GM19467 (cell line): ENCODE results near the gene EHD4.

Experiments
- ATAC-seq: cut with Tn5 transposase; IDR thresholded peaks from one replicate; pipeline ENCODE4 v1.9.1; 2021; ENCODE audit warnings: mild to moderate bottlenecking, moderate library complexity; ENCODE audit not compliant: unreplicated experiment

The EHD4 gene

GRCh38 chr15:41866263-41866703 is 106.1 kb downstream of the EHD4 start:
- ATAC-seq, result no peak

DNA sequence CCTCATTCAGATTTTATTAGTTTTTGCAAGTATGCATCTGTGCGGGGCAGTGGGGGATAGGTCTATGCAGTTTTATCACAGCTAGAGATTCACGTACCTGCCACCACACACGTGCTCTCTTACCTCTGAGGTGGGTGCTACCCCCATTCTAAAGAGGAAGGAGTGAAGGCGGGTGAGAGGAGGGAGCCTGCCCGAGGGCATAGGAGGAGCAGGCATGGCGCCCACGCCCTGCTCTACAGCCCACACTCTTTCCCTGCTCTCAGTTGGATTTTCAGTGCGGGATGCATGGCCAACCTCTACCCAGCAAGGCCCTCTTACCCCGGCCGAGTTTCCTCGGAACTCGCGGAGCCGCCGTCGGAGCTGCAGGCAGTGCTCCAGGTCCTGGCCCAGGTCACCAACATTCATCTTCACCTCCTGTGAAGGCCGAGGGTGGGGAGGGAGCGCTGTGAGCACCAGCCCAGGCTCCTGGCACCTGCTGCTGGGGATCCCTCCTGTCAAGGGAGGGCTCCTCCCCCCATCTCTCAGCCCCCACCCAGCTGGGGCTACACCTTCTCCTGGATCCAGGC is 106.8 kb downstream of the EHD4 start:
- no peak for ATAC-seq

DNA sequence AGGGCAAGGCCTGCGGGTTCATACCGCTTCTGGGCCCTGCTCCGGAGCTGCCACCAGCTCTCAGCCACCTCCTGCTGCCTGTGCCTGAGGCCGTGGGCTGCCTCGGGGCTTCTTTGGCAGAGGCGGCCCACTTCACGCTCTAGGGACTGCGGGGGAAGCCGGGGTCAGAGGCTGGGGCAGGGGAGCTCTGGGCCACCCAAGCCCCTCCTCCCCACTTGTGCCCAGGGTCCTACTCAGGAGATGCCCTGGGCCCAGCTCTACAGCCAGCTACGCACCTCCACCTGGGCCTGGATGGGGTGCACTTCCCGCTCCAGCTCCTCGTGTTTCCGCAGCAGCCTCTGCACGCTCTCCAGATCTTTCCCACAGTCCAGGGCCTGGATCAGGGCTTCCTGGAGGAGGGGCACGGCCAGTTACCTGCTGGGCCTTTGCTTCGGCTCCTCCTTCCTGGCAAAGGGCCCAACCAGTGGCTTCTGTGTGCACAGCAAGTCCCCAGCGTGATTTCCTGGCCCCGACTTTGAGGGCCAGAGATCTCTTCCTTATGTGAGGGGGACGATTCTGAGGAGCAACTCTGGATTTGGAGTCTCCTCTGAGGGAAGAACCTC is 109.7 kb downstream of the EHD4 start:
- ATAC-seq, result no peak

DNA sequence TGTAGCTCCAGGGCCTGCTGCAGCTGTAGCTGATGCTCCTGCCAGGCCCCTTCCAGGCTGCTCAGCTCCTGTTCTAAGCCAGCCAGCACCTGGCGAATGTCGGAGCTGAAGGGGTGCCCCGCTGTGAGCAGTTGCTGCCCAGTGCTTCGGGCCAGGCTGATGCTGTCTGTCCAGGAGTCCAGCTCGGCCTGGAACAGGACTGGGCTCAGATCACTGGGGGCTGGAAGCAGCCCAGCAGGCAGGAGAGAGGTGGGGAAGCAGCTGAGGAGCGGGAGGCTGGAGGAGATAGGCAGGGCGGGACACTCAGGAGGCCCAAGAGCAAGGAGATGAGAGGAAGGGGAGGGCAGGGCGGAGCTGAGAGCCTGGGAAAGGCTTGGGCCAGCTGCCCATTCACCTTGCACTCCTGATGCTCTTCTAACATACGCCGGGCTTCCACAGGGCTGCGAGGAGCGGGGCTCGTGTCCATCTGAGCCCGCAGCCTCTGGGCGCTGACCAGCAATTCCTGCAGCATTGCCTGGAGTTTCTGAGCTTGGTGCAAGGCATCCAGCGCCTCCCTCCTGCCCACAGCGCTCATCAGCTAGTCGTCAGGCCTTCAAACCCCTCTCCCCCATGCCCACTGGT is 110.5 kb downstream of the EHD4 start:
- no peak for ATAC-seq

- ATAC-seq, result no peak
Observed at GRCh38 chr15:41860049-41860828, 112.1 kb downstream of the EHD4 start.

DNA sequence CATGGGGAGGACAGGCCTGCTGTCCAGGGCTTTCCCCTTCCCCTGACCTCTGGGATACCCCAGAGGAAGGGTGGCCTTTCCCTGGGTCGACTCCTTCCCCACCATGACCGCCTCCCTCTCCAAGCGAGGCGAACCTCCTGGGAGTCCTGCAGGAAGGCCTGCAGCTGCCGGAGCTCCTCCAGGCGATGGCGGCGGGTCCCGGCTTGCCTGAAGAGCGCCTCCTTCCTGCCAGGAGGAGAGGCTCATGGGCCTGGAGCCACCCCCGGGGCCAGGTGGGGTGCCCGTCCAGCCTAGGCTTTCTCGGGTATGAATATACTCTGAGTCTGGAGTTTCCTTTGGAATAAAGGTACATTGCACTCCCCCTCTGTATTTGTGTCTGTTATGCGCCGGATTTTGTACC is 113.6 kb downstream of the EHD4 start:
- no peak for ATAC-seq

DNA sequence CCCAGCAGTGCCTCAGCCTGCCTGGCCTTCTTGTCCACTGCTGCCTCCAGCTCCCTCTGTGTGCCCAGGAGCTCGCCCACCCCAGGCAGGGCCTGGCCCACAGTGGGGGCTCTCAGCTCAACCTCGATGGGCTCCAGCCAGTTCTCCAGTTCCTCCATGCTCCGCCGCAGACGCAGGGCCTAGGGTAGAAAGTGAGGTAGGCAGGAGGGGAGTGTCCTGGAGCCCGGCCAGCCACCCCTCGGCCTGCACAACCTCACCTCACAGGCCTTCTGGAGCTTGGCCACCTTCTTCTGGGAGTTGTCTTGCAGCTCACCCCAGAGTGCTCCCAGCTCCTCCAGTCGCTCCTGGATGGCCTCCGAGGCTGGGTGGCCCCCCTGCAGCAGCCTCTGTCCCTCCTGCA is 115.0 kb downstream of the EHD4 start:
- ATAC-seq, result no peak

DNA sequence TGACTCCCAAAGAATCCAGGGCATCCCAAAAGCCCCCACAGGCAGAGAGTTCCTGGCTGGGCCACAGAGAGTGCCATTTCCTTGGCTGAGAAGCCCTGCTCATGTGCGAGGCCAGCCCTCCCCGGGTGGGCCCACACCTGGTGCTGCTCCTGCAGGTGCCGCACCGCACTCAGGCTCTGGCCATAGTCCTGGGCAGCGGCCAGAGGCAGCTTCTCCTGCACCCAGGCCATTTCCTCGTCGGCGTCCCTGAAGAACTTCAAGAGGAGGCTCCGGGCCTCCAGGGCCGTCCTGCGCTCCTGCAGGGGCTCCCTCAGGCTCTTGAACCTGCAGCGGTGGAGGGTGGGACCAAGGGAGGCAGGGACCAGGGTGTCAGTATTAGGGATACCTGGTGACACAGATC is 115.6 kb downstream of the EHD4 start:
- no peak for ATAC-seq

DNA sequence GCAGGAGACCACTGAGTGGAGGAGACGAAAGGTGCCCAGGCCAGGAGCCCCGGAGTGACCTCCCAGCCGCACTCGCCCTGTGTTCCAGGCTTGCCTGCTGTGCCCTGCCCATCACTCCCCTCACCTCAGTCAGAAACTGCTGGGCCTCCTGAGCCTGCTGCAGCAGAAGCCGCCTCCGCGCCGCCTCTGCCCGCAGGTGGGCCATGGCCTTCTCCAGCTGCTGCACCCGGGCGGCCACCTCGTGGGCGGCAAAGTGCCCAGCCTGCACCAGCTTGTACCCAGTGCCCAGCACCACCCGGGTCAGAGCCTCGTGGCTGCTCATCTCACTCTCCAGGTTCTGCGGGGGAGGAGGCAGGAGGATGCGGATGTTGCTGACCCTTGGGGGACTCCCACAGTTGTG is 116.1 kb downstream of the EHD4 start:
- ATAC-seq, result no peak

- no peak for ATAC-seq
Observed at GRCh38 chr15:41855261-41855961, 116.9 kb downstream of the EHD4 start.

DNA sequence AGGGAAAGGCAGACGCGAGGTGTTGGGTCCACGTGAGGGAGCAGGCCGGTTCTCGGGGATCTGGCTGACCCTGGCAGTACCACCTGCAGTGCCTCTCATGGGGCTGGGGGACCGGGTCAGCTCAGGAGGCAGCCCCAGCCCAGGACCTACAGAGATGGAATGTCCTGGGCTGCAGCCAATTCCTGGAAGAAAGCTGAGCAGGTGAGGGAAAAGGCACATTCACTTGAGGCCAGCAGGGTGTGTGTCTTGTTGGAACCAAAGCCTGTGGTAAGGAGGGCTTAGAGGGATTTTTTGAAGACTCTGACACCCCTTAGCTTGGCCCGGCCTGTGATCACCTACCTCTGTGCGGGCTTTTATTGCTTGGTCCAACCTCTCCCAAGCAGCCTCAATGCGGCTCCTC is 117.9 kb downstream of the EHD4 start:
- no peak for ATAC-seq

DNA sequence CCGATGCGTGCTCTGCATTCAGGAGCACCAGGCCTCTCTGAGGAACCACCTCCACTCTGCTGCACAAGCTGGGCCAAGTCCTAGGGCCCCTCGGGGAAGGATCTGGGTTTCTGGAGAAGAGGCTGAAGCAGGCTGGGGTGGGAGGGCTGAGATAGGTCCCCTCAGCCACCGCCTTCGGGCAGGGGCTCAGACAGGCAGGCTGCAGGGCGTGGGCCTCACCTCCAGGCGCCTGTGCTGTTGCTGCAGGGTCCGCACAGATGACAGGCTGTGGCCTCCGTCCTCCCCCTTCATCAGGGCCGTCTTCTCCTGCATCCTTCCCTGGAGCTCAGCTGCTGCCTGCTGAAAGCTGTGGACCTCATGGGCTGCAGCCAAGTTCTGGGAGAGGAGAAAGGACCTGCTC is 118.5 kb downstream of the EHD4 start:
- no peak for ATAC-seq

DNA sequence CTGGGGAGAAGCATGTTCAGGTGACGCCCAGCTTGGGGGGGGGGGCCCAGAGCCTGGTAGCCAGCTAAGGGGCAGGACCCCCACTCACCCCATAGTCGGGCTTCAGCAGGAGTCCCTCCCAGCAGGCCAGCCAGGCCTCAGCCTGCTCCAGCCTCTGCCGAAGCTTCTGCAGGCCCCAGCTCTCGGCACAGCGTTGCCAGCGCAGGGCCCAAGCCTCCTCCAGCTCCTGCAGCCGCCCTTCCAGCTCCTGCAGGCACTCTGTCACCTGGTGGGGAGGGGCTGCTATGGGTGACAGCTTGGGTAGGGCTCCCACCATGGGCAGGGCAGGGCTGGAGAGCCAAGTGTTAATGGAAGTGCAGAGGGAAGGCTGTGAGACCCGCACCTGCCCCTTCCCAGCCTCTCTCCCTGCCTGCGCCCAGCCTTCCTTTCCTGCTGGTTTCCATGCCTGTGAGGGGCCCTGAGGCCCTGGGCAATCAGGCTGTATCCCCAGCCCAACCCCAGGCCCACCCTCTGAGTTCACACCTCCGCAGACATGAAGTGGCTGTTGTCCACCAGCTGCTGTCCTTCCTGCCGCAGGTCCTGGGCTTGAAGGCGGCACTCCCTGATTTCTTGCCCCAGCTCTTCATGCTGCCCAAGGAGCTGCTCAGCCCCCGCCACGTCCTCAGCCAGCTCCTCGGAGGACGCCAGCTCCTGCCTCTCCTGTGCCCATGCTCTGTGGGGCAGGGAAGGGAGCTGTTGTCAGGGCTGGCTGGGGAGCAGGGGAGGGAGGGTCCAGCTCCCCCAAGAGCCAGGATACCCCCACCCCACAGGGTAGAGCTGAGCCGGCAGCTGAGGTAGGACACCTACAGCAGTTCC is 119.4 kb downstream of the EHD4 start:
- ATAC-seq, result no peak

- no peak for ATAC-seq
Observed at GRCh38 chr15:41851755-41852370, 120.5 kb downstream of the EHD4 start.

GRCh38 chr15:41851167-41851523 is 121.2 kb downstream of the EHD4 start:
- no peak for ATAC-seq

- ATAC-seq, result no peak
Observed at GRCh38 chr15:41850482-41851166, 121.7 kb downstream of the EHD4 start.

DNA sequence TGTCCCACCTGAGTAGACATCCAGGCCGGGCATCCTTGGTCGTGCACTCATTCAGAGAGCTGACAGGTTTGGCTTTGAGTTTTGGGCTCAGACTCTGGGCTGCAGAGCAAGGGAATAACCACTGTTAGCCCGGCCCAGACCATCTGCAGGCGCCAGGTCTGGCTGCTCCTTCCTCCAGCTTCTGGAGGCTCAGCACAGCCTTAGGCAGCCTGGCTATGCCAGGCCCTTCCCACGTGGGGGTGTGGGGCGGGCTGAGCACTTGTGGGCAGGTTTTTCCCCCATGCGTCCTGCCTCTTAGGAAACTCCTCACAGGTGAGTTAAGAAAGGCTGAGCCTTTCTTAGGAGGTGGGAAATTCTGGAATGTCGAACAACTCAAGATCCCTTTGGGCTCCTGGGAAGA is 122.5 kb downstream of the EHD4 start:
- ATAC-seq, result no peak

- no peak for ATAC-seq
Observed at GRCh38 chr15:41849204-41849603, 123.2 kb downstream of the EHD4 start.

DNA sequence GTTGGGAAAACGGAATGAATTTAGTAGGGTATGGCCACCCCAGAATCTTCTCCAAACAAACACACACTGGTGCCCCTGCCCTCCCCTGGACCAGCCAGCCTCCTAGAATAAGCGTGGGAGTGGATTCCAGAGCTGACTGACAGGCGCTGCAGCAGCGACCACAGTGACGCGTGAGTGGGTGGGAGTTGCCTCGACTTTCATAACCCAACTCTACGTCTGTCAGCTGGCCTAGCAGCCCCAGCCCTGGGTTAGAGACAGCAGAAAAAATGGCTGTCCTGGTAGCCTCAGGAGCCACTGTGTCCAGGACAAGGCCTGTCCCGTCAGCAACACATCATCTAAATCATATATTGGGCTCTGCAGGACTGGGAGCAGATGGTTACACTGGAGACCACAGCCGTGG is 123.7 kb downstream of the EHD4 start:
- no peak for ATAC-seq
